CD4-positive, CD25-positive, alpha-beta regulatory T cell (primary cell): ENCODE results near the gene NTM. TPM values are rescaled to one million over a fixed set of nuclear protein-coding genes. Genes with fewer than 3 reads are reported as not detected.
A peak's percentile ranks its signal among the peaks of the same experiment; 100 is the strongest.

ENCODE experiments used
- ATAC-seq, 2 donors: fragments of 150-1000 bp; cut with Tn5 transposase; one replicate each; pipeline ENCODE4 v1.10.0; 2021; ENCODE audit warnings: low read depth in 2 of 2, moderate number of reproducible peaks in 2 of 2, moderate library complexity in 1 of 2
- DNase-seq, 3 donors: peaks; one replicate each; pipeline versions ENCODE4 v3.0.0 to v3.0.0-alpha.2; 2012 to 2022; ENCODE audit warnings: mixed read lengths in 1 of 3
- H3K27ac ChIP-seq: one replicate; pipeline ENCODE4 v1.7.0; 2013; ENCODE audit warnings: mild to moderate bottlenecking, low read length; ENCODE audit not compliant: insufficient read depth, poor library complexity, severe bottlenecking
- H3K27me3 ChIP-seq: one replicate; pipeline ENCODE4 v1.7.0; 2013; ENCODE audit warnings: low read length; ENCODE audit not compliant: control insufficient read depth, insufficient read depth
- H3K36me3 ChIP-seq: one replicate; pipeline ENCODE4 v1.7.0; 2013; ENCODE audit warnings: mild to moderate bottlenecking, low read length, moderate library complexity; ENCODE audit not compliant: control insufficient read depth, insufficient read depth
- H3K4me1 ChIP-seq: 2 replicates; pipeline ENCODE4 v1.7.0; 2013; ENCODE audit warnings: mild to moderate bottlenecking, low read length; ENCODE audit not compliant: insufficient read depth, control insufficient read depth, poor library complexity, severe bottlenecking
- H3K4me3 ChIP-seq: one replicate; pipeline ENCODE4 v1.7.0; 2013; ENCODE audit warnings: low read depth, mild to moderate bottlenecking, low read length, moderate library complexity
- H3K9me3 ChIP-seq, 2 experiments: 1 replicate in 1 of 2; 2 replicates in 1 of 2; pipeline ENCODE4 v1.7.0; 2013; ENCODE audit warnings: low read length in 2 of 2, mild to moderate bottlenecking in 1 of 2, moderate library complexity in 1 of 2; ENCODE audit not compliant: control insufficient read depth in 2 of 2
- H3K27ac Mint-ChIP-seq, 3 donors: one replicate each; pipeline ENCODE4 v1.8.0; 2020 to 2022; ENCODE audit warnings: mild to moderate bottlenecking in 3 of 3, mixed read lengths in 3 of 3, moderate library complexity in 2 of 3
- H3K27me3 Mint-ChIP-seq: one replicate; pipeline ENCODE4 v1.8.0; 2022; ENCODE audit warnings: mild to moderate bottlenecking, mixed read lengths
- H3K36me3 Mint-ChIP-seq: one replicate; pipeline ENCODE4 v1.8.0; 2020; ENCODE audit warnings: mixed read lengths
- H3K4me1 Mint-ChIP-seq, 4 donors: one replicate each; pipeline ENCODE4 v1.8.0; 2020 to 2022; ENCODE audit warnings: mixed read lengths in 4 of 4, mild to moderate bottlenecking in 1 of 4
- H3K4me3 Mint-ChIP-seq, 4 donors: one replicate each; pipeline ENCODE4 v1.8.0; 2020 to 2022; ENCODE audit warnings: mild to moderate bottlenecking in 4 of 4, mixed read lengths in 4 of 4, moderate library complexity in 3 of 4
- H3K9me3 Mint-ChIP-seq, 7 donors: one replicate each; pipeline ENCODE4 v1.8.0; 2020 to 2022; ENCODE audit warnings: mixed read lengths in 7 of 7, mild to moderate bottlenecking in 3 of 7, moderate library complexity in 2 of 7
- polyA plus RNA-seq, 4 donors: library from polyadenylated mRNA; unstranded; fragments of 300-500 nt; fragmentation: Illumina TruSeq; gene quantifications; one replicate each; pipeline ENCODE4 v1.2.3, GENCODE V29; 2021
- total RNA-seq: library from RNA; stranded (reverse); gene quantifications from one replicate; pipeline ENCODE4 v1.2.3, GENCODE V29; 2022

The NTM gene
- total and polyA plus RNA-seq, 5 donors from 2014 or later, result 1.3 TPM; not detected in 4

DNA sequence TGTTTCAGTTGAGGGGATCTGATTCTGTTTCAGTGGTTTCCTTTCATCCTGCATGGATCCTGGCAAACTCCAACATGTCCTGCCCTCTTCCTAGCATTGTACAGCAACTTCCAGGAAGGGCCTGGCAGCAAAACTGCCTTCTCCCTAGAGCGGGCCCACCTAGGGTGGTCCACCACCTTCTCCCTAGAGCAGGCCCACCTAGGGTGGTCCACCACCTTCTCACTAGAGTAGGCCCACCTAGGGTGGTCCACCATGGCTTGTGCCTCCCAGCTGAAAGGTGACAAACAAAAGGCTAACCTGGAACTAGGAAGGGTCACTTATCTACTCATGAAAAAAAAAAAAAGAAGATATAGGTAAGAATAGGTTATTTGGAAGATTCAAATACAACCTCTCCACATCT, 92.2 kb downstream of the NTM start:
- Mint-ChIP-seq H3K4me3 (no peak overlapping the region), H3K9me3 (peaks cover 0 to 4% (median 0%) of the 10 kb centered on the region in 7 donors), H3K27me3 (peaks cover 4% of the 10 kb centered on the region), H3K36me3 (no peaks in the 10 kb centered on the region), H3K4me1 (no peaks in the 10 kb centered on the region), H3K27ac (no peak overlapping the region)
- ATAC-seq, result no peak
- Histone ChIP-seq H3K9me3 (no peaks in the 10 kb centered on the region), H3K27me3 (no peaks in the 10 kb centered on the region), H3K36me3 (no peaks in the 10 kb centered on the region), H3K4me1 (no peaks in the 10 kb centered on the region), H3K4me3 (no peak overlapping the region), H3K27ac (no peak overlapping the region)
- no peak for DNase-seq

DNA sequence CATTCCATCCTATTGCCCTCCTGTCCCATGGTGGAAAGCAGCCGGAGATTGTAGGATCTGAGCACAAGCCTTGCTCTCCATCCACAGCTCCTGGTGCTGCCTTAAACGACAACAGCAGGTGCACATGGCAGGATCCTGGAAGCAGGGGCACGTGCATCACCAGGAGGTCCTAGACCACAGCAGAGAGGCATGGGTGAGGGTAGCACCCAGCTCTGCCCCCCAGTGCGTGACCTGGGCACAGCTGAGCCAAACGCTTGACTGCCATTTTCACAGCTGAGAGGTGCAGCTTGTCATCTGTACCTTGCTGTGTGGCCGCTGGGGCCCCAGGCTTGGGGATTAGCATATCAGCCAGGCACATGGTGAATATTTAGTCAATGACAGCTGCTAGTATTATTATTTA, 92.7 kb downstream of the NTM start:
- Histone ChIP-seq H3K4me3 (no peak overlapping the region), H3K4me1 (no peaks in the 10 kb centered on the region), H3K9me3 (no peaks in the 10 kb centered on the region), H3K27me3 (no peaks in the 10 kb centered on the region), H3K27ac (no peak overlapping the region), H3K36me3 (no peaks in the 10 kb centered on the region)
- Mint-ChIP-seq H3K27ac (no peak overlapping the region), H3K27me3 (peaks cover 4% of the 10 kb centered on the region), H3K4me1 (no peaks in the 10 kb centered on the region), H3K4me3 (no peak overlapping the region), H3K36me3 (no peaks in the 10 kb centered on the region), H3K9me3 (peaks cover 0 to 2% (median 0%) of the 10 kb centered on the region in 7 donors)
- ATAC-seq (no peak), DNase-seq (no peak)

DNA sequence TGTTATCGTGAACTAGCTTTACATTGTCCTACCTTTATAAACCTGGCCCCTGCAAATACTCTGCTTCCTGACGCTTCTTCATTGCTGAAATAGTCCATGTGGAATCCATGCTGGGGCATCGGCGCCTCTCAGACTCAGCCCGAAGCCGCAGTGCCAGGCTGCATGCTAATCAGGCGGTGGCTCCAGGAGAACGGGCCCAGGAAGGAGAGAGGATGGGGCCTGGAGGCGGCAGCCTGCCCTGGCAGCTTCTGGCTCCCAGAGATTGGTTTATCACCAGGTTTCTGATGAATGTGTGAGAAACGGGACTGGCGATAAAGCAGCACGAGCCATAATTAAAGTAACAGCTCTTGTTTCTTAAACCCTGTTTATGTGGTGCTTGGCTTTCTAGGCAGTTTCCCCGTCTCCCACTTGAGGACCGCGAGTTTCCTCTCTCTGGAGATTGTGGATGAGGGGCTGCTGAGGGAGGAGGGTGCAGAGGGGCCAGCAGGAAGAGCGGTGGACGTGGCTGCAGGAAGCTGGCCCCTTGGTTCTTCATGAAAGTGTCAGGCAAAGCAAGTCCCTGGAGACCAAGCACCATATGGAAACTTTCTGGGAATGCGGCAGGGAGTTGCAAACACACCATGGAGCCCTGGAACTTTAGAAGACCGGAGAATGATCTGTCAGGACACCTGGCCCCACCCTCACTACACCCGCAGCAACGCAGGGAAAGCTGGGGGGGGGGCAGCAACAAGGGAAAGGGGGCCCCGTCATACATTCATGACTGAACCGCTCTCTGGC, 93.4 kb downstream of the NTM start:
- Mint-ChIP-seq H3K9me3 (peaks cover 0 to 2% (median 0%) of the 10 kb centered on the region in 7 donors), H3K4me1 (no peaks in the 10 kb centered on the region), H3K27me3 (peaks cover 4% of the 10 kb centered on the region), H3K36me3 (no peaks in the 10 kb centered on the region), H3K27ac (peak overlapping the region in 1 of 3 donors; percentile 69), H3K4me3 (no peak overlapping the region)
- ATAC-seq, result no peak
- DNase-seq, result no peak
- H3K9me3 ChIP-seq, result no peaks in the 10 kb centered on the region
- H3K4me1 ChIP-seq, result no peaks in the 10 kb centered on the region
- no peak overlapping the region for H3K4me3 ChIP-seq
- H3K27ac ChIP-seq, result no peak overlapping the region
- H3K36me3 ChIP-seq, result no peaks in the 10 kb centered on the region
- H3K27me3 ChIP-seq, result no peaks in the 10 kb centered on the region

DNA sequence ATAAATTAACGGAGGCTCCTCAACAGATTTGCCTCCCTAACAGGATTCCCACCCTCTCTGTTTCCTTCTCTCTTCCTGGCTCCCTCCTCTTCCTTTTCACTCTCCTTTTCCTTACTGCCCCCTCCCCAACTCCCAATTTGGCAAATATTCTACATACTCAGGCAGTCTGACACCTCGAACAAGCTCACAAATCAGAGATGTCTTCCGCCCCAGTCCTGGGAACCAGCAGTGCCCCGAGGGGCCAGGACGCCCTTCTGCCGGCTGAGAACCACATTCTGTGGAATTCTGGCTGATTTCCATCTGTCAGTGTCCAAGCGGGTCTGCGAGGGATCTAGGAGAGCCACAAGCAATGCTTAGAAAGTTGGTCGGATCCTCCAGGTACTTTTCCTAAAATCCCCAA, 94.0 kb downstream of the NTM start:
- Histone ChIP-seq H3K27ac (no peak overlapping the region), H3K4me1 (no peaks in the 10 kb centered on the region), H3K9me3 (no peaks in the 10 kb centered on the region), H3K27me3 (no peaks in the 10 kb centered on the region), H3K36me3 (no peaks in the 10 kb centered on the region), H3K4me3 (no peak overlapping the region)
- Mint-ChIP-seq H3K4me3 (no peak overlapping the region), H3K27ac (no peak overlapping the region), H3K27me3 (peaks cover 4% of the 10 kb centered on the region), H3K4me1 (no peaks in the 10 kb centered on the region), H3K36me3 (no peaks in the 10 kb centered on the region), H3K9me3 (peaks cover 0 to 2% (median 0%) of the 10 kb centered on the region in 7 donors)
- DNase-seq (no peak), ATAC-seq (no peak)

DNA sequence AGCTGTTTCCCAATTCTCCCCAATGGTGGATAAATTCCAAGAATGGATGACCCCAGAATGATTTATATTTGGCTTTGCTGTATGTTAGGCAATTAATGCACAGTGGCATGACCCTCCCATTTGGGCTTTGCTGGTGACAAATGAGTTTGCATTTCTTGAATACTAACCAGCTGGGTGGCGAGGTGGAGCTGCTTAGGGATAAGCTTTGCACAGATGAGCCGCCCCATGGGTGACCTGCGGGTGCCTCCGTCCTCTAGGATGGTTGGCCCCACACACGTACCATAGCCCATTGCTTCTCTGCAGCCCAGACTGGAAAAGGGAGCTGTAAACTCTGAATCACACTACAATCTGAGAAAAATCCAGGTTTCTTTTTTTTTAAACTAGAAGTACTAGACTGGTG, 94.6 kb downstream of the NTM start:
- no peaks in the 10 kb centered on the region for H3K9me3 ChIP-seq
- H3K9me3 Mint-ChIP-seq, result peaks cover 0 to 2% (median 0%) of the 10 kb centered on the region in 7 donors
- no peaks in the 10 kb centered on the region for H3K36me3 ChIP-seq
- no peak overlapping the region for H3K27ac Mint-ChIP-seq
- ATAC-seq (no peak), DNase-seq (no peak)
- no peak overlapping the region for H3K4me3 ChIP-seq
- H3K27ac ChIP-seq, result no peak overlapping the region
- no peaks in the 10 kb centered on the region for H3K36me3 Mint-ChIP-seq
- H3K4me3 Mint-ChIP-seq, result no peak overlapping the region
- H3K27me3 Mint-ChIP-seq, result peaks cover 4% of the 10 kb centered on the region
- H3K4me1 Mint-ChIP-seq, result no peaks in the 10 kb centered on the region
- no peaks in the 10 kb centered on the region for H3K4me1 ChIP-seq
- H3K27me3 ChIP-seq, result no peaks in the 10 kb centered on the region

DNA sequence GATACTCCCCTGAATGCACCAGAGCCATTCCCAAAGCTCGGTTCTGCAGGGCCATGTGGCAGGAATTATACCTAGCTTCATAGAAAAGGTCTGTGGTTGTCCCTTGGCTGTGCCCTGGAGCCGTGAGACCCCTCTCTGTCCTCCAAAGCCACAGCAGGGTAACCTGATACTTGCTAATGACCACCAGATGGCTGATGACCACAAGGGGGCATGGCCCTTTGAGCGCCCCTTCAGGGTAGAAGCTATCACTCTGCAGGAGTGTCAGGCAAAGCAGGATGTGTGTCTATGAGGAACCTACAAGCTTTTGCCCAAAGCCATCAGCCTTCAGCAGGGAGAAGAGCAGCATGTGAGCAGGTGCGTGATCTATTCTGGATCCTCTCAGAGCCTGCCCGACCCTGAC, 95.3 kb downstream of the NTM start:
- no peaks in the 10 kb centered on the region for H3K4me1 Mint-ChIP-seq
- Histone ChIP-seq H3K9me3 (no peaks in the 10 kb centered on the region), H3K4me1 (no peaks in the 10 kb centered on the region), H3K36me3 (no peaks in the 10 kb centered on the region), H3K27me3 (no peaks in the 10 kb centered on the region), H3K4me3 (no peak overlapping the region), H3K27ac (no peak overlapping the region)
- peaks cover 4% of the 10 kb centered on the region for H3K27me3 Mint-ChIP-seq
- H3K4me3 Mint-ChIP-seq, result no peak overlapping the region
- H3K9me3 Mint-ChIP-seq, result peaks cover 0 to 2% (median 0%) of the 10 kb centered on the region in 7 donors
- DNase-seq (no peak), ATAC-seq (no peak)
- H3K36me3 Mint-ChIP-seq, result no peaks in the 10 kb centered on the region
- H3K27ac Mint-ChIP-seq, result no peak overlapping the region

DNA sequence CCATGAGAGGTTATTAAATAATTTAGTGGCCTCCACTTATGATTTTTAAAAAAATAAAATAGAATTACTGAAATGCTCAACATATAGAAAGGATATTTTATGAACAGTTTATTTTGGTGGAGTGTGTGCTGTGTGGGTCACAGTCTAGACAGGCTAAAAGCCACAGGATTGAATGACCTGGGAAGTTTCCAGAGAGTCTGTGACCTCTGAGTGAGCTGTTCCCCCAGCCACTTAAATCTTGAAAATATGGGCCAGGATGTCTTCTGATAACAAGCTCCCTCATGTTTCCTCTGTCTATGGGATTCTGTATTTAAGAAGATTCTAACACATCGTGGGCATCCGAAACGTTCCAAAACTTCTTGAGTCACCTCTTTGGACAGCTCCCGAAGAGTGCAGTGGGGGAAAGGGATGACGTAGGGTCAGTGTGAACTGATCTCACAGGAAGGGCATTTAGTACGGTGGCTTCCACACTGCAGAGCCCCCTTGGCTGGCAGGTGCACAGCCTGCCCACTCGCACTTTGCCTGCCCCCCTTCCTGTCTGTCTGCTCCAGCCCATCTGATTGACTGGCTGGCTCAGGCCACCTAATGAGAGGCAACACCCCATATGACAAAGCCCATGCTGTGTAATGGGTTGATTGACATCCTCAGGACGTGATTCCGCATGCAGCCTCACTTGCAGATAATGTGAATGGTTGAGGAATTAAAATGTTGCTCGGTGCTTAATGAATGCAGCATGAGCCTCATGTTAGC, 97.4 kb downstream of the NTM start:
- H3K27me3 ChIP-seq, result no peaks in the 10 kb centered on the region
- no peaks in the 10 kb centered on the region for H3K9me3 ChIP-seq
- no peaks in the 10 kb centered on the region for H3K36me3 ChIP-seq
- no peak for ATAC-seq
- no peaks in the 10 kb centered on the region for H3K4me1 ChIP-seq
- H3K4me3 ChIP-seq, result no peak overlapping the region
- no peak for DNase-seq
- H3K27me3 Mint-ChIP-seq, result peaks cover 4% of the 10 kb centered on the region
- no peak overlapping the region for H3K4me3 Mint-ChIP-seq
- H3K4me1 Mint-ChIP-seq, result no peaks in the 10 kb centered on the region
- no peaks in the 10 kb centered on the region for H3K36me3 Mint-ChIP-seq
- H3K27ac ChIP-seq, result no peak overlapping the region
- no peak overlapping the region for H3K27ac Mint-ChIP-seq
- H3K9me3 Mint-ChIP-seq, result peaks cover 0 to 2% (median 0%) of the 10 kb centered on the region in 7 donors
